Activated CD8-positive, alpha-beta memory T cell treated with anti-CD3 and anti-CD28 coated beads, Interleukin-2, amount 50 U/mL, for 4 hours (primary cell): ENCODE results near the gene EIF3B.
A peak's percentile ranks its signal among the peaks of the same experiment; 100 is the strongest.
"Not testable (repeated sequence)": the region's sequence is repeated elsewhere in the genome, so short reads cannot be mapped to it uniquely, and the experiment has no call there.

Experiments
- DNase-seq: peaks from one replicate; pipeline ENCODE4 v3.0.0-alpha.2; 2020

The EIF3B gene

DNA sequence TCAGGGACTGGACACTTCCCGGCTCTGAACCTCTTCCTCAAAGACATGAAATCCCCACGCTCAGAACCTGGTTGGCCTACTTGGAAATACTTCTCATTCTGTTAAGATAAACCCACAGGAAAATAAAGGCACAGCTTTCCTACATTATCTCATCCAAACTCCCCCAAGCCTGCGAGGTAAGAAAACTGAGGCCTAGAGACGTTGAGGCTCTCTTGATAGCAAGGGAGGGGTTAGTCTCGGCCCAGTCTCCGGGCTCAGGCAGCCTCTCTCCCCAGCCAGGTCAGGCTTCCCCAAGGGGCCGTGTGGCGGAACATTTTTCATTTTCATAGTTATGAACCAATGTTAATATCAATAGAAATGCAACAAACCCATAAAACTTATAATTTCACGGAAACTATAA, 4.6 kb upstream of the EIF3B start:
- no peak for DNase-seq

DNA sequence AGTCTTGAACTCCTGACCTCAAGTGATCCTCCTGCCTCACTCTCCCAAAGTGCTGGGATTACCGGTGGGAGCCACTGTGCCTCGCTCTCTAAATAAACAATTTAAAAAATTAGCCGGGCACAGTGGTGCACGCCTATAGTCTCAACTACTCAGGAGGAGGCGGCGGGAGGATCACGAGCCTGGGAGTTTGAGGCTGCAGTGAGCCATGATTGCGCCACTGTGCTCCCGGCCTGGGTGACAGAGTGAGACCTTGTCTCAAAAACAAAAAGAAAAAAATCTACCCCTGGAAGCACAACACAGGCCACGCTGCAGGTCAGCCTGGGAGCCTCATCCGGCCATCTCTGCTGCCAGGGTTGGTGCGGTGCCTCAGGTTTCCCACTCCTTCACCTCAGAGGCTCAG, 3.8 kb upstream of the EIF3B start:
- no peak for DNase-seq

DNA sequence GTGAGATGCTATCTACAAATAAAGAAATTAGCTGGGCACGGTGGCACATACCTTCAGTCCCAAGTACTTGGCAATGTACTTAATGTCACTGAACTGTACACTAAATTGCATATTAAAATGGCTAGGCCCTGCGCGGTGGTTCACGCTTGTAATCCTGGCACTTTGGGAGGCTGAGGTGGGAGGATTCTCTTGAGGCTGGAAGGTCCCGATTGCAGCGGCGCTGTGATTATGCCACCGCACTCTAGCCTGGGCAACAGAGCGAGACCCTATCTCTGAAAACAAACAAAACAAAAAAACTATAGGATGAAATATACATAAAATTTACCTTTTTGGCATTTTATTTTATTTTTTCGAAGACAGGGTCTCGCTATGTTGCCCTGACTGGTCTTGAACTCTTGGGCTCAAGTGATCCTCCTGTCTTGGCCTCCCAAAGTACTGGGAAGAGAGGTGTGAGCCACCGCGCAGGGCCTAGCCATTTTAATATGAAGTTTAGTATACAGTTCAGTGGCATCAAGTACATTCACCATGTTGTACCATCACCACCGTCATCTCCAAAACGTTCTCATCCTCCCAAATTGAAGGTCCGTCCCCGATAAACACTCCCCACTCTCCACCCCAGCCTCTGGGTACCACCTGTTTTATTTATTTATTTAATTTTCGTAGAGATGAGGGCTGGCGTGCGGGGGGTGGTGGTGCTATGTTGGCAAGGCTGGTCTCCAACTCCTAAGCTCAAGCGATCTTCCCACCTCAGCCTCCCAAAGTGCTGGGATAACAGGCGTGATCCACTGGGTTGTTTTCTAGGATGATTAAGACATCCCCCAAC, 1.3 kb upstream of the EIF3B start:
- DNase-seq = no peak

DNA sequence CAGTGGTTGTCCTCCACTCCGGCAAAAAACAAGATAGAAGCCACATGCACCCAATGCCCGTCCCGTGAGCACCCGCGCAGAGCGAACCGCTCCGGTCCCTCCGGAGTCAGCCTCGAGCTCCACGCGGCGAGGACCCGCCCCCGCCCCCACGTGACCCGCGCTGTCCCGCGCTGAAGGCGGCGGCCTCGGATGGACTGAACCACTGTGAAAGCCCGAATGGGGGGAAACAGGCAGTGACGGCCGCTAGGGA, 766 bp upstream of the EIF3B start:
- DNase-seq = peak; percentile 92

DNA sequence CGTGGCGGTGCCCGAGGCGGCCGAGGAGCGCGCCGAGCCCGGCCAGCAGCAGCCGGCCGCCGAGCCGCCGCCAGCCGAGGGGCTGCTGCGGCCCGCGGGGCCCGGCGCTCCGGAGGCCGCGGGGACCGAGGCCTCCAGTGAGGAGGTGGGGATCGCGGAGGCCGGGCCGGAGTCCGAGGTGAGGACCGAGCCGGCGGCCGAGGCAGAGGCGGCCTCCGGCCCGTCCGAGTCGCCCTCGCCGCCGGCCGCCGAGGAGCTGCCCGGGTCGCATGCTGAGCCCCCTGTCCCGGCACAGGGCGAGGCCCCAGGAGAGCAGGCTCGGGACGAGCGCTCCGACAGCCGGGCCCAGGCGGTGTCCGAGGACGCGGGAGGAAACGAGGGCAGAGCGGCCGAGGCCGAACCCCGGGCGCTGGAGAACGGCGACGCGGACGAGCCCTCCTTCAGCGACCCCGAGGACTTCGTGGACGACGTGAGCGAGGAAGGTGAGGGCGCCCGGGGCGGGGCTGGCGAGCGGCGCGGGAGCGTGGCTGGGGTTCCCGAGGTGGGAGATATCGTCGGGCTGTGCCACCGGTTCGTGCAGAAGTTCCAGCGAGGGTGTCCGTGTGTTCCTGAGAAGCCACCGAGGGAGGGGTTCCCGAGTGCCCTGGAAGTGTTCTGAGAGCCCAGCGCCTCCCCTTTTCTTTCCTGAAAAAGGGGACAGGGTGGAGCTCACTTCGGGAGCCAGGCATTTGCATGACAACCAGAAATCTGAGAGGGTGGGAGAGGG, 495 bp downstream of the EIF3B start:
- peak; percentile 35 for DNase-seq

DNA sequence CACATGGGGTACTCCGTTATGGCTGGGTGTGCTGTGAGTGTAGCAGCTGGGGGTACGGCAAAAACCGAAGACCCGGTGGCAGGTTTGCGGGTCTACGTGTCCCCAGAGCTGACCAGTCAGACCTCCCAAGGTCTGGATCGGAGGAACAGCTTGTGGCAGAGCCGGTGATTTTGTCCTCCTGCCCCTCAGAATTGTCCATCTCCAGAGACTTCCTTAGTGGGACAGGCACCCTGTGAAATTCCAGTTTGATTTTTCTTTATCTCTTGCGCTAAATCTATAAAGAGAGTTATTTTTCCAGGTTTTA, 1.0 kb downstream of the EIF3B start:
- no peak for DNase-seq

DNA sequence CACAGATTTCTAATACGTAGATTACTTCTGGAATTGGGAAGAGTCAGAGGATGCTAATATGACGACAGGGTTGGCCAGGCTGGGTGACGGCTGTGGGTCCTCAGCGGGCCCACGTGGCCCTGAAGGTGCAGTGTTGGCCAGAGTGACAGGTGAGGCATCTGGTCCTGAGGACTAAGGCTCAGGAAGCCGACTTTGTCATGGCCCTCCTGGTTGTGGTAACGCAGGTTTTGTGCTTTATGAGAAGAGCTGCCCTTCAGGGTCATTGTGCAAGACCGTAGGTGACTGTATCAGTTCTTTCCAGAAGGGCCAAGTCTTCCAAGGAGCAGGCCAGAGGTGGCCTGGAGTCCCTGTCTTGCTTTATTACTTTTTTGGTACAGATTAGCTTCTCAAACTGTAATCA, 2.5 kb downstream of the EIF3B start:
- DNase-seq = no peak

DNA sequence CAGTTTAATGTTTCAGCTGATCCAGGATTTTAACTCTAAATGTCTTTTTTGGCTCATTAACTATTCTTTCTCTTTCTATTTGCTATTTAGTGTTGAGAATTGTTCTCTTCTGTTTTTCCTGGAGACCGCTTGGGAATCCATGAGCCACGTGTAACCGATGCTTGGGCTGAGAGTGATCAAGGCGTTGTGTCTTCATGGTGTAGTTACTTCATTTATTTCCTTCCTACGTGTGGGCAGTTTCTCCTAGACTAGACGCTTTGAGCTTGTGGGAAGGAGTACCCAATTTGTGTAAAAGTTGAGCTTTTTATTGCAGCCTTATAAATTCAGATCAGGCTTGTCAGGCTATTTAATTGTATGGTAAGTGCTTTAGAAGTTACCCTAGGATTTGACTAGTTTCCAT, 2.9 kb downstream of the EIF3B start:
- DNase-seq = no peak

DNA sequence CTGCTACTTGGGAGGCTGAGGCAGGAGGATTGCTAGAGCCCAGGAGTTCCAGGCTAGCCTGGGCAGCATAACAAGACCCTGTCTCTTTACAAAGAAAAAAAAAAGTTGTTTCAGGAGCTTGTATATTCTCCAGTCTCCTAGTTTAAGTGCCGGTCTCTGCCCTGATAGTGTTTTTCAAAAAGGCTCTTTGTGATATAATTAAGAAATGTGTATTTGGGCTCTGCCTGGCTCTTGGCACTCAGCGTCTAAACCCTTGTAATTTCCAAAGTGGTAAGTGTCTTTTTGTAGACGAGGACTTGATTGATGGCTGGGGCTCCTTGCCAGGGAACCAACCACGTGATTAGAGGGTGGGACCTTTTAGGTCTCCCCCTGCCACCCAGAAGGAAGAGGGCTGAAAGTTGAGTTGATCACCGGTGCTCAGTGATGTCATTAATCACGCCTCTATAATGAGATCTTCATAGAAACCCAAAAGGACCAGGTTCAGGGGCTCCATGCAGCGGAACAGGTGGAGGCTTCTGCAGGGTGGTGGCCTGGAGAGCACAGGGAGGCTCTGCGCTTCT, 4.4 kb downstream of the EIF3B start:
- no peak for DNase-seq

DNA sequence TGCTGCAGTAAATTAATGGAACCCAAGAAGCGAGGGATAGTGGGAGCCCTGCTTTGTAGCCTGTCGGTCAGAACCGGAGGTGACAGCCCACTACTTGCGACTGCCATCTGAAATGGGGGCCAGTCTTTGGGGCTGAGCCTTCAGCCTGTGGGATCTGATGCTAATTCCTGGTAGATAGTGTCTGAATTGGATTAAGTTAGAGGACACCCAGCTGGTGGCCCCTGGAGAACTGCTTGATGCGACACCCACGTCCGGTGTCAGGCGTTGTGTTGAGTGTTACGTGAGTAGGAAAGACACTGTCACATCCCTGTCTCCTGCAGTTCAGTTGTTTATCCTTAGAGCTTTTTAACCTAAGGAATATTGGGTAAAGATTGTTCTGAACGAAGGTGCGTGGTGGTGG, 5.0 kb downstream of the EIF3B start:
- no peak for DNase-seq

DNA sequence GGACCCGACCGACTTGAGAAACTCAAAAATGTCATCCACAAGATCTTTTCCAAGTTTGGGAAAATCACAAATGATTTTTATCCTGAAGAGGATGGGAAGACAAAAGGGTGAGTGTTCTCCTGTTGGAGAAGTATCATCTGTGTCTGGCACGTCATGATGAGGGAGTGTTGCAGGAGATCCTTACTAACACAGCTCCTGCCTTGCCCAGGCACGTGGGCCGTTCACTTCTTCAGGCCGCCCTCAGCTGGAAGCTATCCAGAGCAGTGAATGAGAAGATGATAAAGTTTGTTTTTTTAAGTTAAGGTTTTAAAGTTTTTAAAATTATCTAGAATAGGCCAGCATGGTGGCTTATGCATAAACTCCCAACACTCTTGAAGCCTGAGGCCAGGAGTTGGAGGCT, 6.2 kb downstream of the EIF3B start:
- no peak for DNase-seq

DNA sequence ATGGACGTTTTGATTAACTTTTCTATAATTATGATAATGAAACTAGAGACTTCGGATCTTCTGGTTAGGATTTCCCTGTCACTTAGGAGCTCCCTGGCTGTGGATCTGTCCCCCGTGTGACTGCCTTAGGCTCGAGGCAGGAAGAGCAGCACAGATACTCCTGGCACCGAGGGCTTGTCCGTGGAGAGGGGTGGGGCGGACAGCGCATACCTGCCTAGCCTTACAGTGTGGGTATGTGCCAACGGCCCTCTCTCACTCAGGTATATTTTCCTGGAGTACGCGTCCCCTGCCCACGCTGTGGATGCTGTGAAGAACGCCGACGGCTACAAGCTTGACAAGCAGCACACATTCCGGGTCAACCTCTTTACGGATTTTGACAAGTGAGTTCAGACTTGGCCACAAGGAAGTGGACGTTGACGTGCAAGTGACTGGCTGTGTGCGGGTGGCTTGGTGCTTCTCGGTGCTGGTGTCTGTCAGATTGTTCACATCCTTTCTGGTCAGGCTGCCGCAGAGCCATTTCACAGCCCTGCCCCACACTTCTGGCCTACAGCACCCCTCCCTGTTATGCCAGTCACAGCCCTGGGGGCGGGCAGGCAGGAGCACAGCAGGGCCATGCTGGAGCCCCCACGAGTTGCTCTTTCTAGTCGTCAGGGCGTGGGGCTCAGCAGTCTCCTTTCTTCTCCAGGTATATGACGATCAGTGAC, 7.9 kb downstream of the EIF3B start:
- no peak for DNase-seq

DNA sequence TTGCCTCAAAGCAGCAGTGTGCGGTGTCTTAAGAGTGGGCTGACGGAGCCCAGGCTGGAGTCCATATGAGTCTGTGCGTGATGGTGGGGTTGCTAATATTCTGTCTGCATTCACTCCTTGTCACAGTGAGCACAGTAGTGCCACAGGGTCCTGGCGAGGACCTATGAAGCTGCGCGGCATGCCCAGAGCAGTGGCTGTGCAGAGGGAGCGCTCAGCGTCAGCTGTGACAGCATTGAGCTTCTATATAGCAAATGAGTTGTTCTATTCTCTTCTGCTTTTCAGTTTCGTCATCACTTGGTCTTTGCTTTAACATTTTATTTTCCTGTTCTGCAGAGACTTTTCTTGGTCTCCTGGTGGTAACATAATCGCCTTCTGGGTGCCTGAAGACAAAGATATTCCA, 14.5 kb downstream of the EIF3B start:
- no peak for DNase-seq

DNA sequence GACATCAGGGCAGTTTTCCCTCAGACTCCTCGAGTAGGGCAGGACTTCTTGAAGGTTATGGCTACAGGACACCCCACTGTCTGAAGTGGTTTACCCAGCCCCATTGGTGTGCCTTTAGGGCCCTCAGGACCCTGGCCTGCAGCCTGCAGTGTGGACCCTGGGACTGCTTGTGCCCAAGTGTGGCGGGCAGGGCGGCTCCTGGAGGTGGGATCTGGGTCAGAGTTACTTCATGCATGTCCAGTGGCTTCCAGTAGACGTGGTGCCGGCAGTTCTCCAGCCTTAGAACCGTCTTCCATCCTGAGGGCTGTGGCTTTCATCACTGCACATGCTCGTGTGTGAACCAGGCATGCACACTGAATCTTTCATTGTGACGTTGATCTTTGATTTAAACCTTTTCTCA, 16.7 kb downstream of the EIF3B start:
- DNase-seq = no peak

DNA sequence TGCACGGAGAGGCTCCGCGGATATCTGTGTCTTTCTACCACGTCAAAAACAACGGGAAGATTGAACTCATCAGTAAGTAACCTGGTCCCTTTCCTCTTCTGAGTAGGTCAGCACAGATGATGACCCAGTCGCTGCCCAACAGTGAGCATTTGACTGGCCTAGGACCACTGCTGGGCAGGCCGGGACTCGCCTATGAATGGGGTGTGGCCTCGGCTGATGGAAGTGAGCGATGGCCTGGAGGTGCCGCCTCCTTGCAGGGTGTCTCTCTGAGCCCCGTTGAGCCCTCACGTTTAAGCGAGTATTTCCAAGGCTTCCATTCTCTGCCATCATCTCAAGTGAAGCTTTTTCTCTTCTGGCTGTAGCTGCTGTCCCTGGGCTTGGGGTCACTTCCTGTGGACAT, 18.1 kb downstream of the EIF3B start:
- DNase-seq = no peak

DNA sequence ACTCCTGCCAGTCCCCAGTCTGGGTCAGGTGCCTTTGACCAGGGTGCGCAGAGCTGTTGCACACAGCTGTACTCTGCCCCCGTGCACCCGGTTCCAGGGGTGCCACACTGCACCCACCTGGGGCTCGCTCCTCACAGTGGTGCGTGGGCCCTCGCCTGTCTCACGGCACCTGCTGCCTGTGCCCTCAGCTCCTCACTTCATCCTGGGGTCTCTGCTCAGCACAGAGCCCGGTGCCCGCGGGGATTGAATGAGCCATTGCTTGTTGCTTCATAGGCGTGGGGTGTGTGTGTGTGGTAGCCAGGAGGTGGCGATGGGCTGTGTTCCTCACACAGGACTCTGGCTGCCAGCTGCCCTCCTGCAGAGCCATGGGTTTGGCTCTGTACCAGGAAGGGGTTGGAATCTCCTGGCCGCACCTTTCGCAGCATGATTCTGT, 18.5 kb downstream of the EIF3B start:
- DNase-seq = no peak

DNA sequence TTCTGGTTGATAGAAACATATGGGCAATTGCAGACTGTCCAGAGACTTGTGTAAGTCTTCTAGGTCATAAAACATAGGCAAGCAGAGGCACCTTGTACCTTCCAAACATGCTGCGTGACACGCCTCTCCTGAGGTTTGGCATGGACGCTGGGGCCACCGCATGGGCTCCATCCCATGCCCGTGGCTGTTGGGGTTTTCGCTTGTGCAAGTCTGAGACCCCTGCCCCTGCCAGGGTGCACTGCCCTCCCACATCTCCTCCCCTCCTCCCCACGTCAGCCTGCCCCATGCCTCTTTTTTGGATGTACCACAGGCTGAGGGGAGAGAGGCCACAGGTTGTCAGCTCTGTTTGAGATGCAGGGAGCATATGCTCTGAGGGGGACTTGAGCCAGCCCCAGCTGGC, 19.0 kb downstream of the EIF3B start:
- DNase-seq = no peak

DNA sequence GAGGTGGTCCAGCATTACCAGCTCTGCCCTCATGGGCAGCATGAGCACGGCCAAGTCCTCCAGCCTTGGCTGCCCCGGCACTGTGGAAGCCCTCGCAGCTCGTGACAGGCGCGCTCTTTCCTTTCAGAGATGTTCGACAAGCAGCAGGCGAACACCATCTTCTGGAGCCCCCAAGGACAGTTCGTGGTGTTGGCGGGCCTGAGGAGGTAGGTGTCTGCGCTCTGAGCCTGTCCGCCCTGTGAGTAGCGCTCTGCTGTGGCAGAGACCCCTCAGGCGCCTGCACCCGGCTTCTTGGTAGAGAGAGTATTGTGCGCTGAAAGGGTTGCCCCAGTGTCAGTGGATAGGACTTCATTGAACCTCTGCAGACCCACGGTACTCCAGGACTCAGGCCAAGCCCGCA, 19.8 kb downstream of the EIF3B start:
- DNase-seq = no peak

DNA sequence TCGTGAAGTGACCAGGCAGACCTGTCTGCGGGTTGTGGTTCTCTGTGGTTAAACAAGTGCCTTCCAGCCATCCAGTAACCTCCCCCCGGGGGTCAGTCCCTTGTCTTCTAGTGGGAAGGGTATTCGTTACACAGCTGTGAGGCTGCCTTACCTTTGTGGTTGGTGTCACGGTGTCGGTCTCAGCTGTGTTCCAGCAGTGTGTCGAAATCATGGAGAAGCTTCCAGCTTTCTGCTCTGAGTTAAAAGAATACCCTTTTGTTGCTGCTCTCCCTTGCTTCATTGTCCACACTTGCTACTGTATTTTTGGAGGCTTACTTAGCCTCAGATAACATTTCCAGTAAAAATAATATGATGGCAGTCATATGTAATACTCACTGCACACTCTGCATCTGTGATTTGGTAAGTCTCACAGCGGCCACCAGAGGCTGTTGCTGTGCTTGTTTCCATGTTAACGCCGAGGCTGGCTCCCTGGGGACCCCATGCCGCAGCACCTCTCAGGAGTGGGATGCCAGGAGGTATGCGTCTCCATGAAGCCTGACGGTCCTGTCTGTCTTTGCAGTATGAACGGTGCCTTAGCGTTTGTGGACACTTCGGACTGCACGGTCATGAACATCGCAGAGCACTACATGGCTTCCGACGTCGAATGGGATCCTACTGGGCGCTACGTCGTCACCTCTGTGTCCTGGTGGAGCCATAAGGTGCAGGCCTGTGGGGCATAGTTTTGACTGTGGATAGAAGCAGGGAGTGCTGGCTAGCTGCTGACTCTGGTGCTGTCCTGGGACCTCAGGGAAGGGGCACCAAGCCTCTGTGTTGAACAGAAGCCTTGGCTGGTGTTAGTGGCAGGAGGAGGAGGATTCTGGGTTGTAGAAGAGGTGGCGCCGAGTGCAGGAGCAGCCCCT, 20.5 kb downstream of the EIF3B start:
- no peak for DNase-seq

DNA sequence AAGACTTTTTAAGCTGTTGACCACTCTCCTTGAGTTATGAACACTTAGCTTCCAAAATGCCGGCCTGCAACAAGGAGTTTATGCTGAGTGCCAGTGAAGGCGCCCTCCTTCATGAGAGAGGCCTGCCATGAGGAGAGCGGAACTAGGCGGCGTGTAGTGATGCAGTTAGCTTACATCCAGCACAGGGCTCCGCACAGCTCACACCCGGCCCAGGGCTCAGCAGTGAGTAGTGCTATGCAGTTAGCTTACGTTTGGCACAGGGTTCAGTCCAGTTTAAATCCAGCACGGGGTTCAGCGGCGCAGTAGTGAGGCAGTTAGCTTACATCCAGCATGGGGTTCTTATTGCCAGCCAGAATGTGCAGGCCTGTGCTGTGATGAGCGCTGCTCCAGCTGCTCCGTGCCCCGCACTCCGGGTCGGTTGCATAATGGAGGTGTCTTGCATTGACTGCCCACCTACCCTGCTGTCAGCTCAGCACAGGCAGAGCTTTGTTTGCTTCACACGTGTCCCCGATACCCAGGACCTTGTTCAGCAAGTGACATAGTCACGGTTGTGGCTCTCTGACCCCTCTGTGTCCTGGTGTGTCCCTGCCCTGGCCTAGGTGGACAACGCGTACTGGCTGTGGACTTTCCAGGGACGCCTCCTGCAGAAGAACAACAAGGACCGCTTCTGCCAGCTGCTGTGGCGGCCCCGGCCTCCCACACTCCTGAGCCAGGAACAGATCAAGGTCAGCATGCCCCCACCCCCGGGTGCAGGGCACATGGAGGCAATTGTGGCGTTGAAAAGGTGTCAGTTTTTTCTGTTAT, 21.9 kb downstream of the EIF3B start:
- DNase-seq = no peak

DNA sequence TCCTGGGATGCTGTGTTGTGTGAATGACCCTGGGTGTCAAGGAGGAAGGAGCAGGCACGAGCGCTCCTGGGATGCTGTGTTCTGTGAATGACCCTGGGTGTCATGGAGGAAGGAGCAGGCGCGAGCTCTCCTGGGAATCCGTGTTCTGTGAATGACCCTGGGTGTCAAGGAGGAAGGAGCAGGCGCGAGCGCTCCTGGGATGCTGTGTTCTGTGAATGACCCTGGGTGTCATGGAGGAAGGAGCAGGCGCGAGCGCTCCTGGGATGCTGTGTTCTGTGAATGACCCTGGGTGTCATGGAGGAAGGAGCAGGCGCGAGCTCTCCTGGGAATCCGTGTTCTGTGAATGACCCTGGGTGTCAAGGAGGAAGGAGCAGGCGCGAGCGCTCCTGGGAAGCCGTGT, 22.9 kb downstream of the EIF3B start:
- DNase-seq = not testable (repeated sequence)

DNA sequence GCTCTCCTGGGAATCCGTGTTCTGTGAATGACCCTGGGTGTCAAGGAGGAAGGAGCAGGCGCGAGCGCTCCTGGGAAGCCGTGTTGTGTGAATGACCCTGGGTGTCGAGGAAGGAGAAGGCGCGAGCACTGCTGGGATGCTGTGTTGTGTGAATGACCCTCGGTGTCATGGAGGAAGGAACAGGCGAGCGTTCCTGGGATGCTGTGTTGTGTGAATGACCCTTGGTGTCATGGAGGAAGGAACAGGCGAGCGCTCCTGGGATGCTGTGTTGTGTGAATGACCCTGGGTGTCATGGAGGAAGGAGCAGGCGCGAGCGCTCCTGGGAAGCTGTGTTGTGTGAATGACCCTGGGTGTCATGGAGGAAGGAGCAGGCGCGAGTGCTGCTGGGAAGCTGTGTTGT, 23.5 kb downstream of the EIF3B start:
- not testable (repeated sequence) for DNase-seq
